Measurements from ENCODE around the gene LAMA3.

LAMA3 gene

GRCh38 chr18:23694637-23695430 lies 5.6 kb downstream of the LAMA3 start:
- no peak for DNase-seq
- TF ChIP-seq, protein P1, sequence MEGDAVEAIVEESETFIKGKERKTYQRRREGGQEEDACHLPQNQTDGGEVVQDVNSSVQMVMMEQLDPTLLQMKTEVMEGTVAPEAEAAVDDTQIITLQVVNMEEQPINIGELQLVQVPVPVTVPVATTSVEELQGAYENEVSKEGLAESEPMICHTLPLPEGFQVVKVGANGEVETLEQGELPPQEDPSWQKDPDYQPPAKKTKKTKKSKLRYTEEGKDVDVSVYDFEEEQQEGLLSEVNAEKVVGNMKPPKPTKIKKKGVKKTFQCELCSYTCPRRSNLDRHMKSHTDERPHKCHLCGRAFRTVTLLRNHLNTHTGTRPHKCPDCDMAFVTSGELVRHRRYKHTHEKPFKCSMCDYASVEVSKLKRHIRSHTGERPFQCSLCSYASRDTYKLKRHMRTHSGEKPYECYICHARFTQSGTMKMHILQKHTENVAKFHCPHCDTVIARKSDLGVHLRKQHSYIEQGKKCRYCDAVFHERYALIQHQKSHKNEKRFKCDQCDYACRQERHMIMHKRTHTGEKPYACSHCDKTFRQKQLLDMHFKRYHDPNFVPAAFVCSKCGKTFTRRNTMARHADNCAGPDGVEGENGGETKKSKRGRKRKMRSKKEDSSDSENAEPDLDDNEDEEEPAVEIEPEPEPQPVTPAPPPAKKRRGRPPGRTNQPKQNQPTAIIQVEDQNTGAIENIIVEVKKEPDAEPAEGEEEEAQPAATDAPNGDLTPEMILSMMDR (IDR thresholded peaks at IDR 0.05), result no peak
- Mint-ChIP-seq H3K4me1 (peaks cover 4% of the 10 kb centered on the region), H3K36me3 (ENCODE audit: low read depth) (no peaks in the 10 kb centered on the region), H3K27ac (no peak overlapping the region), H3K9me3 (no peaks in the 10 kb centered on the region), H3K4me3 (no peak overlapping the region), H3K27me3 (ENCODE audit: low read depth, poor library complexity) (peaks cover 44% of the 10 kb centered on the region)

DNA sequence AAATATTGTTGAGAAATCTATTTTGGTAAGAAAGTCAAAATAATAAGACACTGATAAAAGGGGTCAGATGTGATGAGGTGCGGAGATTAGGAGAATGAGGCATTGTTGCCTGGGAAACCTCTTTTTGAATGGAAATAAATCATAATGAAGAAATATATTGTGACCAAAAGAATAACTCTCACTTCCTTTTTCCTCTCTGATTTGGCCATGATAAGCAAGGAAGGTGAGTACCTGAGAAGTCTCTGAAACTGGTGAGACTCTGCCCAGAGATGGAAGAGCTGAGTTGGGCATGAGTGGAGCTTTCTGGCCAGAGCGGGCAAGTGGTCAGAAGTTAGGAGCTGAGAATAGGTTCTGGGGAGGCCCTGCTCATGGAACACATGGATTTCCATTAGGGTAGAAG lies 11.8 kb downstream of the LAMA3 start:
- no peak for DNase-seq
- Mint-ChIP-seq H3K4me1 (no peaks in the 10 kb centered on the region), H3K4me3 (no peak overlapping the region), H3K9me3 (no peaks in the 10 kb centered on the region), H3K36me3 (ENCODE audit: low read depth) (no peaks in the 10 kb centered on the region), H3K27me3 (ENCODE audit: low read depth, poor library complexity) (peaks cover 23% of the 10 kb centered on the region), H3K27ac (no peak overlapping the region)
- TF ChIP-seq, protein P1 (IDR thresholded peaks at IDR 0.05), result no peak

DNA sequence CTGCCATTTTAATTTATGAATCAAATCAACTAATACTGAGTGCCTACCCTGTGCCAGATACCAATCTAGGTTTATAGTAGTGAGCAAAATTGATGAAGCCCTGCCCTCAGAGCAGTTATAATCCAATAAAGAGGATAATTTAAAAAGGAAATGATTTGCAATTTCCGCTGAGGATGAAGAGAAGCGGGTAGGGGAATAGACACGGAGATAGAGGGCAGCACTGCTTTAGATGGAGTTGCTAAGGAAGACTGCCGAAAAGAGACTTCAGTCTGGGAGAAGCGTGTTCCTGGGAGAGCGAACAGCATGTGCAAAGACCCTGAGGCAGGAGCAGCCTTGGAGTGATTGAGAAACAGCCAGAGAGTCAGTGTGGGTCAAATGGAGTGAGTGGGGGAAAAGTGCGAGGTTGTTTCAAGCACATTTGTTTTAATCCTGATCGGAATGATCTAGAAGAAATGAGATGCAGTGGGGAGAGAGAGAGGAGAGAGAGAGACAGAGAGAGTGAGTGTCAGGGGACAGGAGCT lies 12.4 kb downstream of the LAMA3 start:
- H3K4me1 Mint-ChIP-seq, result no peaks in the 10 kb centered on the region
- H3K4me3 Mint-ChIP-seq, result no peak overlapping the region
- no peaks in the 10 kb centered on the region for H3K9me3 Mint-ChIP-seq
- H3K36me3 Mint-ChIP-seq (ENCODE audit: low read depth), result no peaks in the 10 kb centered on the region
- no peak for DNase-seq
- H3K27me3 Mint-ChIP-seq (ENCODE audit: low read depth, poor library complexity), result peaks cover 23% of the 10 kb centered on the region
- no peak overlapping the region for H3K27ac Mint-ChIP-seq
- TF ChIP-seq, protein P1 (IDR thresholded peaks at IDR 0.05), result no peak

DNA sequence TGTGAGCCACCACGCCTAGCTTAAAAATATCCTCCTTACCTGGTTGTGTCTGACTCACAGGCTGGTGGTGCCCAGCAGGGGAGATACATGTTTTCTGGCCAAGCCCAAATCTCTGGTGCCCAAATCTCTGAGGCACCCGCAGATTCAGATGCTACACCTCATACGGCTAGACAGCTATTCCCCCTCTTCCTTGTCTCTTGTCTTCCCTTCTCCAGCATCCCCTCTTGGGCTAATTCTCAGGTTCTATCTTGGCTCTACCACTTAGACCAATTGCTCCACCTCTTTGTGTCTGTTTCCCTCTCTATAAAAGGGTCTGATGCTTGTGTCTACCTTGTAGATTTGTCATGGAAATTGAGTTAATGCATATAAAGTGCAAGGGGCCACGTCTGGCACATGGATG lies 13.4 kb downstream of the LAMA3 start:
- H3K4me3 Mint-ChIP-seq, result no peak overlapping the region
- H3K27ac Mint-ChIP-seq, result no peak overlapping the region
- TF ChIP-seq, protein P1 (IDR thresholded peaks at IDR 0.05), result no peak
- peaks cover 3% of the 10 kb centered on the region for H3K9me3 Mint-ChIP-seq
- no peaks in the 10 kb centered on the region for H3K4me1 Mint-ChIP-seq
- H3K36me3 Mint-ChIP-seq (ENCODE audit: low read depth), result no peaks in the 10 kb centered on the region
- peaks cover 27% of the 10 kb centered on the region for H3K27me3 Mint-ChIP-seq (ENCODE audit: low read depth, poor library complexity)
- no peak for DNase-seq

GRCh38 chr18:23703057-23703986 lies 14.1 kb downstream of the LAMA3 start:
- no peak for DNase-seq
- Mint-ChIP-seq H3K27me3 (ENCODE audit: low read depth, poor library complexity) (peaks cover 27% of the 10 kb centered on the region), H3K9me3 (peaks cover 7% of the 10 kb centered on the region), H3K4me1 (no peaks in the 10 kb centered on the region), H3K4me3 (no peak overlapping the region), H3K27ac (no peak overlapping the region), H3K36me3 (ENCODE audit: low read depth) (no peaks in the 10 kb centered on the region)
- TF ChIP-seq, protein P1 (IDR thresholded peaks at IDR 0.05), result peak; percentile 22
